OCI-LY1 (cell line): ENCODE measurements around the gene TRIM61.

ENCODE experiments used
- H2AFZ ChIP-seq: fragments of 200-600 bp; sonication (generic), shearing (Covaris generic); 2 replicates; pipeline ENCODE4 v1.6.0; 2014; ENCODE audit warnings: antibody characterized with exemption, mild to moderate bottlenecking, low read length
- H3F3A ChIP-seq: fragments of 200-600 bp; sonication (generic), shearing (Covaris generic); 2 replicates; pipeline ENCODE4 v1.6.0; 2014; ENCODE audit warnings: mild to moderate bottlenecking, antibody characterized with exemption, low read length, moderate library complexity; ENCODE audit not compliant: insufficient read depth
- H3K27ac ChIP-seq: fragments of 200-600 bp; sonication (generic); 2 replicates; pipeline ENCODE4 v1.5.1; 2014; ENCODE audit warnings: low read length, mixed run types, mild to moderate bottlenecking, low read depth; ENCODE audit not compliant: poor library complexity, severe bottlenecking
- H3K27me3 ChIP-seq: fragments of 200-600 bp; sonication (generic); 2 replicates; pipeline ENCODE4 v1.6.0; 2014; ENCODE audit warnings: antibody characterized with exemption, mild to moderate bottlenecking, low read length, moderate library complexity; ENCODE audit not compliant: insufficient read depth
- H3K36me3 ChIP-seq: fragments of 200-600 bp; sonication (generic); 2 replicates; pipeline ENCODE4 v1.6.1; 2014; ENCODE audit warnings: mild to moderate bottlenecking, antibody characterized with exemption, low read length, moderate library complexity, mixed read lengths; ENCODE audit not compliant: insufficient read depth
- H3K4me1 ChIP-seq: fragments of 200-600 bp; sonication (generic); 2 replicates; pipeline ENCODE4 v1.5.1; 2014; ENCODE audit warnings: mild to moderate bottlenecking, low read length, moderate library complexity; ENCODE audit not compliant: insufficient read depth, severe bottlenecking
- H3K4me2 ChIP-seq: fragments of 200-600 bp; sonication (generic), shearing (Covaris generic); 2 replicates; pipeline ENCODE4 v1.6.1; 2014; ENCODE audit warnings: low read length
- H3K4me3 ChIP-seq: fragments of 200-600 bp; sonication (generic); 2 replicates; pipeline ENCODE4 v1.5.1; 2014; ENCODE audit warnings: low read length, low read depth, mild to moderate bottlenecking, mixed read lengths; ENCODE audit not compliant: poor library complexity, severe bottlenecking
- H3K79me2 ChIP-seq: fragments of 200-600 bp; shearing (Covaris generic); 2 replicates; pipeline ENCODE4 v1.6.1; 2016; ENCODE audit warnings: mixed run types, low read length, mixed read lengths; ENCODE audit not compliant: insufficient read depth
- H3K9ac ChIP-seq: fragments of 200-600 bp; sonication (generic), shearing (Covaris generic); 2 replicates; pipeline ENCODE4 v1.6.1; 2014; ENCODE audit warnings: mild to moderate bottlenecking, low read length, mixed read lengths
- H3K9me2 ChIP-seq: fragments of 200-600 bp; sonication (generic), shearing (Covaris generic); 2 replicates; pipeline ENCODE4 v1.6.1; 2014; ENCODE audit warnings: low read depth, mild to moderate bottlenecking, low read length, mixed read lengths
- H3K9me3 ChIP-seq: fragments of 200-600 bp; shearing (Covaris generic); 2 replicates; pipeline ENCODE4 v1.6.1; 2014; ENCODE audit warnings: low read length, mixed read lengths
- H4K20me1 ChIP-seq: fragments of 200-600 bp; sonication (generic), shearing (Covaris generic); 2 replicates; pipeline ENCODE4 v1.6.0; 2016; ENCODE audit warnings: mild to moderate bottlenecking, low read length; ENCODE audit not compliant: insufficient read depth
- CTCF ChIP-seq: fragments of 200-600 bp; sonication (generic), shearing (Covaris generic); IDR thresholded peaks from 2 replicates; pipeline ENCODE4 v1.5.1; 2017; ENCODE audit warnings: mild to moderate bottlenecking, antibody characterized with exemption, low read length, moderate library complexity, mixed read lengths
- EZH2 ChIP-seq: fragments of 200-600 bp; sonication (generic), shearing (Covaris generic); IDR thresholded peaks from 2 replicates; pipeline ENCODE4 v1.8.0; 2017; ENCODE audit warnings: borderline replicate concordance, mixed run types, mild to moderate bottlenecking, antibody characterized with exemption, low read length, moderate library complexity, mixed read lengths

Gene TRIM61

GRCh38 chr4:165010487-165010886 lies 33.0 kb upstream of the TRIM61 start:
- Histone ChIP-seq H3K27me3 (no peaks in the 10 kb centered on the region; the same call in 1 of the 2 replicates), H3K4me1 (no peaks in the 10 kb centered on the region), H3K36me3 (no peaks in the 10 kb centered on the region), H3K4me2 (no peak overlapping the region), H2AFZ (no peak overlapping the region), H3F3A (no peaks in the 10 kb centered on the region), H3K9me3 (no peaks in the 10 kb centered on the region), H3K4me3 (no peak overlapping the region), H3K79me2 (no peaks in the 10 kb centered on the region), H3K9me2 (no peaks in the 10 kb centered on the region), H3K27ac (no peak overlapping the region), H3K9ac (no peak overlapping the region), H4K20me1 (no peaks in the 10 kb centered on the region)
- no peak for TF ChIP-seq CTCF
- TF ChIP-seq EZH2 = no peak

DNA sequence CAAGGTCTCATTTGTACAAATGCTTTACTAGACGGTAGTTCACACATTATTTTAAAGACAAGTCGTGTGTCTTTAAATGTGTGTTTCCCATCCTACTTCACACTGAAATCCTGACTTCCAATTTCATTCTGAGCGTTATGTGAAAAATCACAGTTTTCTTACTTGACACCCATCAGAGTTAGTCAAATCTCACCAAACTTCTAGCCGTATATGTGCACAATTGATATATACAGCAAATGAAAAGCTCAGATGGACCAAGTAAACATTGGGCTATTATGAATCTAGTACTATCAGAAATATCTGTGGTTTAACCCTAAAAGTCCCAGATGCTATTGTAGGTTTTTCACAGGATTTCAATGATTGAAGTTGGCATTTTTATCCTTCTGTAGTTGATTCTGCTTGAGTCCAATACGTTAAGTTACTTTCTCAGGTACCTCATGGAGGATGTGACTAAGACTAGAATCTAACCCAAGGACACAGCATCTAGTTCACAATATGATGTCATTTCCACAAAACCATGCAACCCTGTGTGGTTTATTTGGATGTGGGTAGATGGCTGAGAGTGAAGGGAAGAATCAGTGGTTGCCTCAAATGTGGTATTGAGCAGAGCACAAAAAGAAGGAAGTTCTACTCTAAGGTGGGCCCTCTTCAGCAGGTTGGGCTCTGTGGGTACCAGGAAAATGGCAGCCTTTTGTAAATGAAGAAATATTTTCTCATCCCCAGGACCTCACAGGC lies 32.2 kb upstream of the TRIM61 start:
- no peaks in the 10 kb centered on the region for H3K9me2 ChIP-seq
- no peak overlapping the region for H3K9ac ChIP-seq
- no peaks in the 10 kb centered on the region; the same call in 1 of the 2 replicates for H3K27me3 ChIP-seq
- TF ChIP-seq CTCF = no peak
- no peak for TF ChIP-seq EZH2
- no peaks in the 10 kb centered on the region for H3F3A ChIP-seq
- H3K9me3 ChIP-seq = no peaks in the 10 kb centered on the region
- no peak overlapping the region for H3K27ac ChIP-seq
- no peak overlapping the region for H3K4me3 ChIP-seq
- no peaks in the 10 kb centered on the region for H3K79me2 ChIP-seq
- H3K4me2 ChIP-seq = no peak overlapping the region
- H3K36me3 ChIP-seq = no peaks in the 10 kb centered on the region
- H2AFZ ChIP-seq = no peak overlapping the region
- H4K20me1 ChIP-seq = no peaks in the 10 kb centered on the region
- no peaks in the 10 kb centered on the region for H3K4me1 ChIP-seq

- H3K27ac ChIP-seq = no peak overlapping the region
- TF ChIP-seq EZH2 (no peak), CTCF (no peak)
- no peak overlapping the region for H2AFZ ChIP-seq
- H3K4me3 ChIP-seq = no peak overlapping the region
- no peaks in the 10 kb centered on the region for H3K9me2 ChIP-seq
- no peaks in the 10 kb centered on the region; the same call in 1 of the 2 replicates for H3K27me3 ChIP-seq
- no peak overlapping the region for H3K9ac ChIP-seq
- no peaks in the 10 kb centered on the region for H3K4me1 ChIP-seq
- no peaks in the 10 kb centered on the region for H3K9me3 ChIP-seq
- no peaks in the 10 kb centered on the region for H3K36me3 ChIP-seq
- no peak overlapping the region for H3K4me2 ChIP-seq
- H4K20me1 ChIP-seq = no peaks in the 10 kb centered on the region
- no peaks in the 10 kb centered on the region for H3F3A ChIP-seq
- no peaks in the 10 kb centered on the region for H3K79me2 ChIP-seq
Observed at GRCh38 chr4:165006886-165007285, 29.4 kb upstream of the TRIM61 start.
